ENCODE results near the gene KRI1.
"Not testable (repeated sequence)": the region's sequence is repeated elsewhere in the genome, so short reads cannot be mapped to it uniquely, and the experiment has no call there.

Gene KRI1

DNA sequence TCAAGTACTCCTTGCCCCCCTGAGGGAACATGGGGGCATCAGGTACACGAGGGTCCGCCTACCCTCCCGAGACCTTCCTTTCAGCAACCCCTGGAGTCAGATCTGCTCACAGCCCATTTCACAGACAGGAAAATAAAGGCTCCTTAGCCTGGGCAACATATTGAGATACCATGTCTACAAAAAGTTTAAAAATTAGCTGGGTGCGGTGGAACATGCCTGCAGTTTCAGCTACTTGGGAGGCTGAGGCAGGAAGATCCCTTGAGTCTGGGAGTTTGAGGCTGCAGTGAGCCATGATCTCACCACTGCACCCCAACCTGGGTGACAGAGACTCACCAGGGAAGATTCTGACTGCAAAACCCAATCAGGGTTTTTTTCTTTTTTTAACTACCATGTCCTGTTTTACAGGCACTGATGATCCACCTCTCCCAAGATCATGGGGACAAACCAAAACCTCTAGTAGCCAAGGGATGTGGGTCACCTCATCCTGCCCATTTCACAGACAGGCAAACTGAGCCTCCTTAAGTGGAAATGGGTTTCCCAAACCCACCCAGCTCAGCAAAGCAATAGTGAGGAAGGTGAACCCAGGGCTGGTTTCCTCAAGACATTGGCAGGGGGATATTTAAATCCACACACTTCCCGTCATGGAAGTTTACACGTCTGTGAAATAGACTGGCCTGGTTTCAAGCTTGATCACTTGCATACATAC lies 9.4 kb upstream of the KRI1 start:
- TF ChIP-seq, protein P1, sequence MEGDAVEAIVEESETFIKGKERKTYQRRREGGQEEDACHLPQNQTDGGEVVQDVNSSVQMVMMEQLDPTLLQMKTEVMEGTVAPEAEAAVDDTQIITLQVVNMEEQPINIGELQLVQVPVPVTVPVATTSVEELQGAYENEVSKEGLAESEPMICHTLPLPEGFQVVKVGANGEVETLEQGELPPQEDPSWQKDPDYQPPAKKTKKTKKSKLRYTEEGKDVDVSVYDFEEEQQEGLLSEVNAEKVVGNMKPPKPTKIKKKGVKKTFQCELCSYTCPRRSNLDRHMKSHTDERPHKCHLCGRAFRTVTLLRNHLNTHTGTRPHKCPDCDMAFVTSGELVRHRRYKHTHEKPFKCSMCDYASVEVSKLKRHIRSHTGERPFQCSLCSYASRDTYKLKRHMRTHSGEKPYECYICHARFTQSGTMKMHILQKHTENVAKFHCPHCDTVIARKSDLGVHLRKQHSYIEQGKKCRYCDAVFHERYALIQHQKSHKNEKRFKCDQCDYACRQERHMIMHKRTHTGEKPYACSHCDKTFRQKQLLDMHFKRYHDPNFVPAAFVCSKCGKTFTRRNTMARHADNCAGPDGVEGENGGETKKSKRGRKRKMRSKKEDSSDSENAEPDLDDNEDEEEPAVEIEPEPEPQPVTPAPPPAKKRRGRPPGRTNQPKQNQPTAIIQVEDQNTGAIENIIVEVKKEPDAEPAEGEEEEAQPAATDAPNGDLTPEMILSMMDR (IDR thresholded peaks at IDR 0.05; ENCODE audit: insufficient read depth, low read length, poor library complexity, severe bottlenecking), result no peak
- TF ChIP-seq EZH2phosphoT487 (conservative IDR thresholded peaks at IDR 0.05; ENCODE audit: low read length), result no peak
- no peaks in the 10 kb centered on the region for H3K9me2 ChIP-seq (replicated peaks; ENCODE audit: insufficient read depth, low read length)
- no peak overlapping the region for H3K27ac ChIP-seq (ENCODE audit: low read depth, low read length)
- H2AFZ ChIP-seq (ENCODE audit: low read depth, low read length, severe bottlenecking), result no peak overlapping the region
- H3K4me3 ChIP-seq (ENCODE audit: insufficient read depth, low read length, poor library complexity, severe bottlenecking), result no peak overlapping the region
- H3K79me2 ChIP-seq (ENCODE audit: insufficient read depth, low read length), result no peaks in the 10 kb centered on the region
- H3F3A ChIP-seq (ENCODE audit: insufficient read depth), result no peaks in the 10 kb centered on the region
- no peaks in the 10 kb centered on the region for H3K36me3 ChIP-seq (ENCODE audit: low read length)
- H3K27me3 ChIP-seq (ENCODE audit: low read length), result no peaks in the 10 kb centered on the region
- no peaks in the 10 kb centered on the region for H4K20me1 ChIP-seq (ENCODE audit: low read depth, low read length)
- no peaks in the 10 kb centered on the region for H3K9me3 ChIP-seq (ENCODE audit: insufficient read depth, low read length)
- no peak overlapping the region for H3K4me2 ChIP-seq (ENCODE audit: low read depth, low read length, poor library complexity, severe bottlenecking)
- H3K9ac ChIP-seq (ENCODE audit: low read length), result no peak overlapping the region

DNA sequence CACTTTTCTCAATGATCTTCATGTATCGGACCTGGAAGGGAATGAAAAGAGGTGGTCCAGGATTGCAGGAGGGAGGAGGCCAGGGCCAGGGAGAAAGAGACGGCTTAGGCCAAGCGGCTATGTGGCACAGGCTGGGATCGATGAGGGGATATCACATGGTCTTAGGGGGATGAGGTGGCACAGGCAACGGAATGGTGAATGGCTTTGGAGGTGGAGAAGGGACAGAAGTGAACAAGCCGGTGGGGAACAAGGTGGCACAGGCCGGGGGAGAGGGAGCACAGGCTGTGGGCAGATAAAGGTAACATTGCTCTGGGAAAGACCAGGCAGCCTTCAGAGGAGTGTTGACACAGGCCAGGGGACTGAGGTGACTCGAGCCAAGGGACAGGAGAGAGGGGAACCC lies 8.7 kb upstream of the KRI1 start:
- Histone ChIP-seq H3K9me2 (replicated peaks; ENCODE audit: insufficient read depth, low read length) (no peaks in the 10 kb centered on the region), H3K36me3 (ENCODE audit: low read length) (no peaks in the 10 kb centered on the region), H3K27me3 (ENCODE audit: low read length) (no peaks in the 10 kb centered on the region), H3F3A (ENCODE audit: insufficient read depth) (peaks cover 4% of the 10 kb centered on the region), H4K20me1 (ENCODE audit: low read depth, low read length) (no peaks in the 10 kb centered on the region), H3K4me2 (ENCODE audit: low read depth, low read length, poor library complexity, severe bottlenecking) (no peak overlapping the region), H3K27ac (ENCODE audit: low read depth, low read length) (no peak overlapping the region), H3K9ac (ENCODE audit: low read length) (no peak overlapping the region), H3K4me3 (ENCODE audit: insufficient read depth, low read length, poor library complexity, severe bottlenecking) (no peak overlapping the region), H3K79me2 (ENCODE audit: insufficient read depth, low read length) (no peaks in the 10 kb centered on the region), H2AFZ (ENCODE audit: low read depth, low read length, severe bottlenecking) (no peak overlapping the region), H3K9me3 (ENCODE audit: insufficient read depth, low read length) (no peaks in the 10 kb centered on the region)
- TF ChIP-seq, protein P1 (IDR thresholded peaks at IDR 0.05; ENCODE audit: insufficient read depth, low read length, poor library complexity, severe bottlenecking), result no peak
- TF ChIP-seq EZH2phosphoT487 (conservative IDR thresholded peaks at IDR 0.05; ENCODE audit: low read length), result no peak

DNA sequence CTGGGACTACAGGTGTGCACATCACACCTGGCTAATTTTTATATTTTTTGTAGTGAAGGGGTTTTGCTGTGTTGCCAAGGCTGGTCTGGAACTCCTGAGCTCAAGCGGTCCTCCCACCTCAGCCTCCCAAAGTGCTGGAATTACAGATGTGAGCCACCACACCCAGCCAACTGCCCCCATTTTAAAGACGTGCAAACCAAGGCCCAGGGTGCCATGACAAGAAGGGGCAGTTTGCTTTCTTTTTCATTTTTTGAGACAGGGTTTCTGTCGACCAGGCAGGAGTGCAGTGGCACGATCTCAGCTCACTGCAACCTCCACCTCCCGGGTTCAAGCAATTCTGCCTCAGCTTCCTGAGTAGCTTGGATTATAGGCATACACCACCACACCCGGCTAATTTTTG lies 8.0 kb upstream of the KRI1 start:
- H3K9me2 ChIP-seq (replicated peaks; ENCODE audit: insufficient read depth, low read length); H3F3A ChIP-seq (ENCODE audit: insufficient read depth); H3K36me3 ChIP-seq (ENCODE audit: low read length); H3K27ac ChIP-seq (ENCODE audit: low read depth, low read length); H3K4me2 ChIP-seq (ENCODE audit: low read depth, low read length, poor library complexity, severe bottlenecking); H4K20me1 ChIP-seq (ENCODE audit: low read depth, low read length); H3K4me3 ChIP-seq (ENCODE audit: insufficient read depth, low read length, poor library complexity, severe bottlenecking); H3K9ac ChIP-seq (ENCODE audit: low read length); H2AFZ ChIP-seq (ENCODE audit: low read depth, low read length, severe bottlenecking); H3K9me3 ChIP-seq (ENCODE audit: insufficient read depth, low read length); H3K79me2 ChIP-seq (ENCODE audit: insufficient read depth, low read length); H3K27me3 ChIP-seq (ENCODE audit: low read length): not testable (repeated sequence)

DNA sequence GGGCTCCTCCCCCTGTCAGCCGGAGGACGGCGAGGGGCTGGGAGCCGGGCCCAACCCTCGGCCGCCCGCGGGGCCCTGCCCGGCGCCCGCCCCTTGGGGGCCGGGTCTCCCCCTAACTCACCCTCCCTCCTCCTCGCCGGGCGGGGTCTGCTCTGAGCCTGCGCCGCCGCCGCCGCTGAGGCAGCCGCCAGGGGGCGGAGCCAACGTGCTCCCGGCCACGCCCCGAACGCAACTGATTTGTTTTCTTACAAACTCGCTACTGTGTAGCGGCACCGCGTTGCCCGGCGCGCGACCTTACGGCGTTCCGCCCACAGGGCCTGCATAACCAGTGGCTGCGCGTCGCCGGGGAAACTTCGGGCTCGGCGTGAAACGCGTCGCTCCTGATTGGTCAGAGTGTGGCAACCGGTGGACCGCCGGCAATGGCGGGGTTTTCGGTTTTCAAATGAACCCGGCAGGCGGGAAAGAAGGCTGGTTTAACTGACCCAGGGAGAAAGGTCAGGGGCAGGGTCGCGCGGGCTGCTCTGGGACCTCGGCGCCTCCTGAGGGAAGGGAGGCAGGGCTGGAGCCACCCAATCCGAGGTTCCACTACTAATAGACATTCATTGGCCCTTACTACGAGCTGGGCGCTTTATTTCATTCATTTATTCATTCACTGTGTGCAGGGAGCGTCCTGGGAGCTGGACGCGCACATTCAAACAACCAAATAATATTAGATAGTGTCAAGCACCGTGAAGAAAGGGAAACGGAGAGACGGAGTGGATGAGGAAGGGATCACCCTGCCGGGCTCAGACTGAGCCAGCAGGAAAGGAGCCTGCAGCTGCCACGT lies 3.2 kb upstream of the KRI1 start, which contains the start of gene CDKN2D:
Gene CDKN2D, minus strand, starts transcription at position 154 of the 826 bp plus-strand sequence. CDS start 326 bp downstream, outside the sequence.
- no peaks in the 10 kb centered on the region for H3K9me3 ChIP-seq (ENCODE audit: insufficient read depth, low read length)
- peak within 1 kb of the TSS; percentile 82 for H3K4me2 ChIP-seq (ENCODE audit: low read depth, low read length, poor library complexity, severe bottlenecking)
- peak within 1 kb of the TSS; percentile 93 for H3K27ac ChIP-seq (ENCODE audit: low read depth, low read length)
- no peaks in the 10 kb centered on the region for H3K27me3 ChIP-seq (ENCODE audit: low read length)
- peak within 1 kb of the TSS; percentile 20 for H2AFZ ChIP-seq (ENCODE audit: low read depth, low read length, severe bottlenecking)
- H3K4me3 ChIP-seq (ENCODE audit: insufficient read depth, low read length, poor library complexity, severe bottlenecking), result peak within 1 kb of the TSS; percentile 70
- H3K79me2 ChIP-seq (ENCODE audit: insufficient read depth, low read length), result peaks cover 14% of the 10 kb centered on the region
- H3F3A ChIP-seq (ENCODE audit: insufficient read depth), result peaks cover 19% of the 10 kb centered on the region
- H3K36me3 ChIP-seq (ENCODE audit: low read length), result no peaks in the 10 kb centered on the region
- no peaks in the 10 kb centered on the region for H4K20me1 ChIP-seq (ENCODE audit: low read depth, low read length)
- H3K9ac ChIP-seq (ENCODE audit: low read length), result peak within 1 kb of the TSS; percentile 88
- H3K9me2 ChIP-seq (replicated peaks; ENCODE audit: insufficient read depth, low read length), result no peaks in the 10 kb centered on the region
- TF ChIP-seq EZH2phosphoT487 (conservative IDR thresholded peaks at IDR 0.05; ENCODE audit: low read length), result no peak
- TF ChIP-seq, protein P1 (IDR thresholded peaks at IDR 0.05; ENCODE audit: insufficient read depth, low read length, poor library complexity, severe bottlenecking), result no peak
